ENCODE results near the gene BTAF1. TPM values are rescaled to one million over a fixed set of nuclear protein-coding genes. Genes with fewer than 3 reads are reported as not detected.

BTAF1 gene
- total and polyA plus RNA-seq, 8 donors, result 2.3 to 146 (median 32.9) TPM

- no peaks in the 10 kb centered on the region for H3K4me1 ChIP-seq
- H3K36me3 ChIP-seq, result peaks cover 0 to 17% (median 12%) of the 10 kb centered on the region in 4 donors
- no peak overlapping the region for H3K4me3 ChIP-seq
- H3K27ac ChIP-seq, result no peak overlapping the region
- DNase-seq, result no peak
- H3K27me3 ChIP-seq, result no peaks in the 10 kb centered on the region
- no peaks in the 10 kb centered on the region for H3K9me3 ChIP-seq
- intact Hi-C loops (cut with DNase I; ENCODE audit: low total_unique reads), result no loop called here
- TF ChIP-seq POLR2A (IDR thresholded peaks at IDR 0.05), result no peak
- TF ChIP-seq, protein P1, sequence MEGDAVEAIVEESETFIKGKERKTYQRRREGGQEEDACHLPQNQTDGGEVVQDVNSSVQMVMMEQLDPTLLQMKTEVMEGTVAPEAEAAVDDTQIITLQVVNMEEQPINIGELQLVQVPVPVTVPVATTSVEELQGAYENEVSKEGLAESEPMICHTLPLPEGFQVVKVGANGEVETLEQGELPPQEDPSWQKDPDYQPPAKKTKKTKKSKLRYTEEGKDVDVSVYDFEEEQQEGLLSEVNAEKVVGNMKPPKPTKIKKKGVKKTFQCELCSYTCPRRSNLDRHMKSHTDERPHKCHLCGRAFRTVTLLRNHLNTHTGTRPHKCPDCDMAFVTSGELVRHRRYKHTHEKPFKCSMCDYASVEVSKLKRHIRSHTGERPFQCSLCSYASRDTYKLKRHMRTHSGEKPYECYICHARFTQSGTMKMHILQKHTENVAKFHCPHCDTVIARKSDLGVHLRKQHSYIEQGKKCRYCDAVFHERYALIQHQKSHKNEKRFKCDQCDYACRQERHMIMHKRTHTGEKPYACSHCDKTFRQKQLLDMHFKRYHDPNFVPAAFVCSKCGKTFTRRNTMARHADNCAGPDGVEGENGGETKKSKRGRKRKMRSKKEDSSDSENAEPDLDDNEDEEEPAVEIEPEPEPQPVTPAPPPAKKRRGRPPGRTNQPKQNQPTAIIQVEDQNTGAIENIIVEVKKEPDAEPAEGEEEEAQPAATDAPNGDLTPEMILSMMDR (IDR thresholded peaks at IDR 0.05), result no peak
- TF ChIP-seq POLR2AphosphoS5 (IDR thresholded peaks at IDR 0.05), result no peak
- no peak for TF ChIP-seq EP300 (IDR thresholded peaks at IDR 0.05)
Measured at GRCh38 chr10:92047215-92047614, 123.6 kb downstream of the BTAF1 start.

- H3K4me3 ChIP-seq, result no peak overlapping the region
- no peak overlapping the region for H3K27ac ChIP-seq
- 61 to 76% (median 70%) methylated on average over 18 of the region's 18 CpGs for WGBS, 5 donors
- intact Hi-C loops (cut with DNase I; ENCODE audit: low total_unique reads), result no loop called here
- DNase-seq, result peak; percentile 24 to 59
- no peaks in the 10 kb centered on the region for H3K27me3 ChIP-seq
- no peaks in the 10 kb centered on the region for H3K9me3 ChIP-seq
- no peaks in the 10 kb centered on the region for H3K4me1 ChIP-seq
- peaks cover 0 to 38% (median 32%) of the 10 kb centered on the region in 4 donors for H3K36me3 ChIP-seq
- TF ChIP-seq POLR2A (IDR thresholded peaks at IDR 0.05) (no peak), POLR2AphosphoS5 (IDR thresholded peaks at IDR 0.05) (no peak), EP300 (IDR thresholded peaks at IDR 0.05) (no peak)
- TF ChIP-seq, protein P1 (IDR thresholded peaks at IDR 0.05), result no peak
Measured at GRCh38 chr10:92052088-92052487, 128.5 kb downstream of the BTAF1 start.

GRCh38 chr10:92052741-92053140 is 129.2 kb downstream of the BTAF1 start:
- Histone ChIP-seq H3K27me3 (no peaks in the 10 kb centered on the region), H3K27ac (no peak overlapping the region), H3K4me3 (no peak overlapping the region), H3K4me1 (peaks cover 0 to 4% (median 0%) of the 10 kb centered on the region in 4 donors), H3K9me3 (no peaks in the 10 kb centered on the region), H3K36me3 (peaks cover 0 to 39% (median 35%) of the 10 kb centered on the region in 4 donors)
- TF ChIP-seq POLR2AphosphoS5 (IDR thresholded peaks at IDR 0.05) (no peak), EP300 (IDR thresholded peaks at IDR 0.05) (no peak), POLR2A (IDR thresholded peaks at IDR 0.05) (no peak)
- TF ChIP-seq, protein P1 (IDR thresholded peaks at IDR 0.05), result no peak
- intact Hi-C loops (cut with DNase I; ENCODE audit: low total_unique reads), result no loop called here
- WGBS, 5 donors, result 77 to 84% (median 82%) methylated on average over 5 of the region's 5 CpGs
- no peak for DNase-seq

- Histone ChIP-seq H3K4me3 (no peak overlapping the region), H3K9me3 (no peaks in the 10 kb centered on the region), H3K36me3 (peaks cover 0 to 40% (median 33%) of the 10 kb centered on the region in 4 donors), H3K4me1 (peaks cover 0 to 4% (median 0%) of the 10 kb centered on the region in 4 donors), H3K27me3 (no peaks in the 10 kb centered on the region), H3K27ac (no peak overlapping the region)
- TF ChIP-seq, protein P1 (IDR thresholded peaks at IDR 0.05), result no peak
- TF ChIP-seq POLR2A (IDR thresholded peaks at IDR 0.05) (no peak), POLR2AphosphoS5 (IDR thresholded peaks at IDR 0.05) (no peak), EP300 (IDR thresholded peaks at IDR 0.05) (no peak)
- intact Hi-C loops (cut with DNase I; ENCODE audit: low total_unique reads), result no loop called here
- DNase-seq, result no peak
Measured at GRCh38 chr10:92054807-92055206, 131.2 kb downstream of the BTAF1 start.

Data from stomach (tissue), 9 donors.